Measurements from ENCODE around the gene MLXIPL.
A peak's percentile ranks its signal among the peaks of the same experiment; 100 is the strongest.

MLXIPL gene

GRCh38 chr7:73633323-73633722 is 9.0 kb upstream of the MLXIPL start:
- no peak overlapping the region for H3K4me3 ChIP-seq (ENCODE audit: low read depth, low read length)
- in situ Hi-C loops (cut with HindIII; ENCODE audit: low sequenced_read_pairs): no loop called here
- DNase-seq (ENCODE audit: low read depth): no peak
- TF ChIP-seq CTCF (IDR thresholded peaks at IDR 0.05; ENCODE audit: low read depth, low read length, missing control alignments): no peak

GRCh38 chr7:73631558-73631957 is 7.2 kb upstream of the MLXIPL start:
- TF ChIP-seq CTCF (IDR thresholded peaks at IDR 0.05; ENCODE audit: low read depth, low read length, missing control alignments): no peak
- DNase-seq (ENCODE audit: low read depth): no peak
- in situ Hi-C loops (cut with HindIII; ENCODE audit: low sequenced_read_pairs): no loop called here
- no peak overlapping the region for H3K4me3 ChIP-seq (ENCODE audit: low read depth, low read length)

- no peak for TF ChIP-seq CTCF (IDR thresholded peaks at IDR 0.05; ENCODE audit: low read depth, low read length, missing control alignments)
- no peak overlapping the region for H3K4me3 ChIP-seq (ENCODE audit: low read depth, low read length)
- no peak for DNase-seq (ENCODE audit: low read depth)
- in situ Hi-C loops (cut with HindIII; ENCODE audit: low sequenced_read_pairs): no loop called here
Observed at GRCh38 chr7:73628504-73628903, 4.2 kb upstream of the MLXIPL start.

- H3K4me3 ChIP-seq (ENCODE audit: low read depth, low read length): no peak overlapping the region
- in situ Hi-C loops (cut with HindIII; ENCODE audit: low sequenced_read_pairs): no loop called here
- no peak for TF ChIP-seq CTCF (IDR thresholded peaks at IDR 0.05; ENCODE audit: low read depth, low read length, missing control alignments)
- DNase-seq (ENCODE audit: low read depth): no peak
Observed at GRCh38 chr7:73626814-73627213, 2.5 kb upstream of the MLXIPL start.

- no peak for TF ChIP-seq CTCF (IDR thresholded peaks at IDR 0.05; ENCODE audit: low read depth, low read length, missing control alignments)
- no peak for DNase-seq (ENCODE audit: low read depth)
- in situ Hi-C loops (cut with HindIII; ENCODE audit: low sequenced_read_pairs): no loop called here
- no peak overlapping the region for H3K4me3 ChIP-seq (ENCODE audit: low read depth, low read length)
Observed at GRCh38 chr7:73625276-73625675, 954 bp upstream of the MLXIPL start.

GRCh38 chr7:73624669-73625001 is 313 bp upstream of the MLXIPL start:
- peak overlapping the region; percentile 27 for H3K4me3 ChIP-seq (ENCODE audit: low read depth, low read length)
- no peak for DNase-seq (ENCODE audit: low read depth)
- in situ Hi-C loops (cut with HindIII; ENCODE audit: low sequenced_read_pairs): loop anchor here (25.0 kb wide), 1 partner anchor 213 kb away; the partner anchor contains the start of genes CLDN4 and METTL27
- no peak for TF ChIP-seq CTCF (IDR thresholded peaks at IDR 0.05; ENCODE audit: low read depth, low read length, missing control alignments)

All from astrocyte of the cerebellum (primary cell).